ENCODE results near the gene MAP2. TPM values are rescaled to one million over a fixed set of nuclear protein-coding genes. Genes with fewer than 3 reads are reported as not detected.

MAP2 gene
- total and polyA plus RNA-seq, 2 donors (not counting 1 experiment from before 2014, with no cell fraction given): 1.8 to 3.0 TPM

DNA sequence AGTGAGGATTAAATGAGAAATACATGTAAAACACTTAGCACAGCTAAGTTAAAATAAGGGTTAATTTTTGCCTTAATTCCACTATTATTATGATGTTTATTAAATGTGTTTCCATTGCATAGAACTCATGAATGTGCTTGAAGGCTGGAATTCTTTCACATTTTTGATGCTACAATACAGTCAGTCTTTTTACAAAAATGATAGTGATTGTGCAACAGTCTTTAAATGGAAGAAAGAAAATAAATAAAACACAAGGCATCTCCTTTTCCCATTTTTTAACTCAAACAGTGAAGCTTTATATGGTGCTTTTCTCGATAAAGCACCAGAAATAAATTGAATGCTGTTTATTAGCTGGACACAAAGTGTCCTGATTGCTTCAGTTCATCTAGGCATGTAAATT is 123.9 kb downstream of the MAP2 start:
- CTCF ChIA-PET: interaction anchor here (0.6 kb wide), 1 partner anchor 9 kb away, joined by 3 read pairs; no protein-coding TSS in a partner anchor
- H3K79me2 ChIP-seq (ENCODE audit: control insufficient read depth, insufficient read depth, low read length): no peaks in the 10 kb centered on the region
- no CpG with 5 or more reads among the region's 1 CpG for WGBS (ENCODE audit: insufficient coverage)
- no peak overlapping the region for H3K4me3 Mint-ChIP-seq
- DNase-seq (no peak), ATAC-seq (ENCODE audit: low read depth) (no peak)
- intact Hi-C loops (cut with micrococcal nuclease): no loop called here
- H3K4me1 ChIP-seq (ENCODE audit: control insufficient read depth in 2 of 2, insufficient read depth in 2 of 2, low read length in 2 of 2): peaks cover 0 to 3% of the 10 kb centered on the region in 2 donors
- no peak overlapping the region for H3K27ac ChIP-seq (ENCODE audit: low read length in 2 of 2)
- H3K36me3 ChIP-seq (replicated peaks in 1 of 2; ENCODE audit: control extremely low read depth in 1 of 2, control insufficient read depth in 1 of 2, extremely low read depth in 1 of 2, insufficient read depth in 2 of 2, low read length in 1 of 2): no peaks in the 10 kb centered on the region
- H3K9ac ChIP-seq (ENCODE audit: low read length): no peak overlapping the region
- H2AFZ ChIP-seq (ENCODE audit: insufficient read depth, low read depth, low read length, poor library complexity, severe bottlenecking): no peak overlapping the region
- no peak overlapping the region for H3K4me3 ChIP-seq (ENCODE audit: control extremely low read depth in 1 of 5, extremely low read depth in 1 of 5, insufficient read depth in 1 of 5, low read depth in 2 of 5, low read length in 4 of 5)
- H3K27me3 ChIP-seq (replicated peaks in 1 of 4; ENCODE audit: control extremely low read depth in 1 of 4, control insufficient read depth in 3 of 4, insufficient read depth in 4 of 4, low read length in 3 of 4): no peaks in the 10 kb centered on the region
- H3K27ac Mint-ChIP-seq: no peak overlapping the region
- H4K20me1 ChIP-seq (ENCODE audit: control insufficient read depth, insufficient read depth, low read length, poor library complexity, severe bottlenecking): no peaks in the 10 kb centered on the region
- TF ChIP-seq CTCF (IDR thresholded peaks at IDR 0.05) (no peak), EZH2 (IDR thresholded peaks at IDR 0.05; ENCODE audit: borderline replicate concordance, insufficient read depth, low read depth, low read length, poor library complexity, severe bottlenecking) (no peak)
- H3K9me3 ChIP-seq (ENCODE audit: control extremely low read depth in 1 of 3, control insufficient read depth in 2 of 3, insufficient read depth in 1 of 3, low read length in 2 of 3): peaks cover 0 to 4% (median 1%) of the 10 kb centered on the region in 3 donors
- peaks cover 2% of the 10 kb centered on the region for H3K4me1 Mint-ChIP-seq
- POLR2A ChIA-PET: no interaction called here
- no peaks in the 10 kb centered on the region for H3K27me3 Mint-ChIP-seq
- H3K9me3 Mint-ChIP-seq (ENCODE audit: insufficient read depth): peaks cover 2% of the 10 kb centered on the region
- H3K4me2 ChIP-seq (replicated peaks; ENCODE audit: low read depth, low read length, poor library complexity, severe bottlenecking): no peak overlapping the region

DNA sequence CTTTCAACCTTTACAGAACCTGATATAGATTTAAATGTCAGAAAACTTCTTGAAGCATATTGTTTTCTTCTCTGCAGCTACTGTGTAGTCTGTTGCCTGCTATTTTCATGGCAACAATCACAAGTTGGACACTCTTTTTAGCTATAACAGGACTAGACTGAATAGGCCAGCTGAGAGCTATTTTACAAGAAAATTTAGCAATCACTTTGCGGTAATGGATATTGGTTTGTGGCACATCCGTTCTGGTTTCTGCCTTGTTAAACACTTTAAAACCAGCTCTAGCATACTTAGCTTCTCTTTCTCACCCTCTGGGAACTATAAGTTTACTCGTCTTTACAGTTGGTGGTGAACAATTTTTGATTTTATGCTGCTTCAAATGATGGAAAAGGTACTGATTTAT is 125.7 kb downstream of the MAP2 start:
- Histone ChIP-seq H3K27ac (ENCODE audit: low read length in 2 of 2) (no peak overlapping the region), H3K79me2 (ENCODE audit: control insufficient read depth, insufficient read depth, low read length) (no peaks in the 10 kb centered on the region), H4K20me1 (ENCODE audit: control insufficient read depth, insufficient read depth, low read length, poor library complexity, severe bottlenecking) (no peaks in the 10 kb centered on the region), H3K4me1 (ENCODE audit: control insufficient read depth in 2 of 2, insufficient read depth in 2 of 2, low read length in 2 of 2) (peaks cover 0 to 3% of the 10 kb centered on the region in 2 donors), H3K27me3 (replicated peaks in 1 of 4; ENCODE audit: control extremely low read depth in 1 of 4, control insufficient read depth in 3 of 4, insufficient read depth in 4 of 4, low read length in 3 of 4) (no peaks in the 10 kb centered on the region), H2AFZ (ENCODE audit: insufficient read depth, low read depth, low read length, poor library complexity, severe bottlenecking) (no peak overlapping the region), H3K4me3 (ENCODE audit: control extremely low read depth in 1 of 5, extremely low read depth in 1 of 5, insufficient read depth in 1 of 5, low read depth in 2 of 5, low read length in 4 of 5) (no peak overlapping the region), H3K9me3 (ENCODE audit: control extremely low read depth in 1 of 3, control insufficient read depth in 2 of 3, insufficient read depth in 1 of 3, low read length in 2 of 3) (peaks cover 0 to 4% (median 1%) of the 10 kb centered on the region in 3 donors), H3K4me2 (replicated peaks; ENCODE audit: low read depth, low read length, poor library complexity, severe bottlenecking) (no peak overlapping the region), H3K36me3 (replicated peaks in 1 of 2; ENCODE audit: control extremely low read depth in 1 of 2, control insufficient read depth in 1 of 2, extremely low read depth in 1 of 2, insufficient read depth in 2 of 2, low read length in 1 of 2) (no peaks in the 10 kb centered on the region), H3K9ac (ENCODE audit: low read length) (no peak overlapping the region)
- Mint-ChIP-seq H3K4me3 (no peak overlapping the region), H3K27ac (no peak overlapping the region), H3K27me3 (no peaks in the 10 kb centered on the region), H3K4me1 (peaks cover 7% of the 10 kb centered on the region), H3K9me3 (ENCODE audit: insufficient read depth) (peaks cover 2% of the 10 kb centered on the region)
- ChIA-PET CTCF (interaction anchor here (1.1 kb wide), 1 partner anchor 14 kb away, joined by 3 read pairs; no protein-coding TSS in a partner anchor), POLR2A (no interaction called here)
- TF ChIP-seq EZH2 (IDR thresholded peaks at IDR 0.05; ENCODE audit: borderline replicate concordance, insufficient read depth, low read depth, low read length, poor library complexity, severe bottlenecking) (no peak), CTCF (IDR thresholded peaks at IDR 0.05) (no peak)
- no peak for DNase-seq
- WGBS (ENCODE audit: insufficient coverage): no CpG with 5 or more reads among the region's 3 CpGs
- no peak for ATAC-seq (ENCODE audit: low read depth)
- intact Hi-C loops (cut with micrococcal nuclease): no loop called here

Measured in B cell (primary cell).